ENCODE results near the gene FAM133A.

Gene FAM133A

GRCh38 chrX:93703701-93704100 lies 29.7 kb downstream of the FAM133A start:
- H3K4me3 ChIP-seq (ENCODE audit: low read depth, low read length): no peak overlapping the region
- TF ChIP-seq CTCF (IDR thresholded peaks at IDR 0.05; ENCODE audit: low read depth, low read length, missing control alignments): no peak
- DNase-seq (ENCODE audit: low read depth): no peak
- in situ Hi-C loops (cut with HindIII; ENCODE audit: low sequenced_read_pairs): no loop called here

GRCh38 chrX:93711076-93711475 lies 37.1 kb downstream of the FAM133A start:
- H3K4me3 ChIP-seq (ENCODE audit: low read depth, low read length): no peak overlapping the region
- no peak for DNase-seq (ENCODE audit: low read depth)
- no peak for TF ChIP-seq CTCF (IDR thresholded peaks at IDR 0.05; ENCODE audit: low read depth, low read length, missing control alignments)
- in situ Hi-C loops (cut with HindIII; ENCODE audit: low sequenced_read_pairs): no loop called here

- in situ Hi-C loops (cut with HindIII; ENCODE audit: low sequenced_read_pairs): no loop called here
- DNase-seq (ENCODE audit: low read depth): no peak
- H3K4me3 ChIP-seq (ENCODE audit: low read depth, low read length): no peak overlapping the region
- no peak for TF ChIP-seq CTCF (IDR thresholded peaks at IDR 0.05; ENCODE audit: low read depth, low read length, missing control alignments)
Observed at GRCh38 chrX:93741811-93742210, 67.8 kb downstream of the FAM133A start.

GRCh38 chrX:93760163-93760562 lies 86.2 kb downstream of the FAM133A start:
- H3K4me3 ChIP-seq (ENCODE audit: low read depth, low read length): no peak overlapping the region
- no peak for TF ChIP-seq CTCF (IDR thresholded peaks at IDR 0.05; ENCODE audit: low read depth, low read length, missing control alignments)
- in situ Hi-C loops (cut with HindIII; ENCODE audit: low sequenced_read_pairs): no loop called here
- no peak for DNase-seq (ENCODE audit: low read depth)

Measured in astrocyte of the cerebellum (primary cell).